Heart right ventricle (tissue), 16 donors: ENCODE measurements around the gene KIAA0513. TPM values are rescaled to one million over a fixed set of nuclear protein-coding genes. Genes with fewer than 3 reads are reported as not detected.

ENCODE experiments used
- ATAC-seq, 8 donors: fragments of 200-7000 bp; cut with Tn5 transposase; one replicate each; pipeline ENCODE4 v1.9.1; 2020; ENCODE audit warnings: mild to moderate bottlenecking in 8 of 8, moderate library complexity in 8 of 8, moderate number of reproducible peaks in 1 of 8
- DNase-seq, 2 donors: peaks; one replicate each; pipeline ENCODE4 v3.0.0-alpha.2; 2020
- H3K27ac ChIP-seq, 10 donors: fragments of 200-600 bp; sonication (generic) in 2 of 10; one replicate each; pipeline versions ENCODE4 v1.5.0 to v1.8.0; 2020 to 2022; ENCODE audit warnings: mild to moderate bottlenecking in 3 of 10
- H3K27me3 ChIP-seq, 7 donors: fragments of 200-600 bp; one replicate each; pipeline ENCODE4 v1.8.0; 2021 to 2022; ENCODE audit warnings: mild to moderate bottlenecking in 2 of 7
- H3K36me3 ChIP-seq, 9 donors: fragments of 200-600 bp; sonication (generic) in 1 of 9; one replicate each; pipeline versions ENCODE4 v1.5.0 to v1.8.0; 2020 to 2022; ENCODE audit warnings: mild to moderate bottlenecking in 2 of 9
- H3K4me1 ChIP-seq, 9 donors: fragments of 200-600 bp; sonication (generic) in 1 of 9; one replicate each; pipeline versions ENCODE4 v1.5.0 to v1.8.0; 2020 to 2022; ENCODE audit warnings: mild to moderate bottlenecking in 4 of 9
- H3K4me3 ChIP-seq, 10 donors: fragments of 200-600 bp; sonication (generic) in 2 of 10; one replicate each; pipeline versions ENCODE4 v1.5.0 to v1.8.0; 2020 to 2022; ENCODE audit warnings: mild to moderate bottlenecking in 7 of 10, moderate library complexity in 2 of 10
- H3K9me3 ChIP-seq, 11 donors: fragments of 200-600 bp in 10 of 11; sonication (generic) in 2 of 11; one replicate each; pipeline versions ENCODE4 v1.5.0 to v1.8.0; 2013 to 2022; ENCODE audit warnings: mild to moderate bottlenecking in 2 of 11, control low read depth in 1 of 11, moderate library complexity in 1 of 11
- WGBS, 2 donors: extraction: QIAGEN DNeasy Blood & Tissue Kit; methylation state at CpG; one replicate each; pipeline ENCODE4 v1.1.7; 2013; ENCODE audit warnings: inconsistent platforms in 1 of 2; 5-methylcytosine and 5-hydroxymethylcytosine counted together
- intact Hi-C, 10 donors: fragments of 100-400 bp; cut with DNase I; formaldehyde crosslinking; loops; one replicate each; pipeline versions ENCODE4 v1.11.1 to v1.14.2; 2022
- polyA plus RNA-seq, 2 donors: library from polyadenylated mRNA; stranded (reverse); fragments of 200-250 nt; gene quantifications; one replicate each; pipeline ENCODE4 v1.2.3, GENCODE V29; 2013
- total RNA-seq, 10 donors: library from RNA; stranded (reverse); fragmentation: NEBNext Ultra II Directional in 3 of 10; extraction: Animal tissue kit (Norgen Biotek cat#: 25700) in 3 of 10; gene quantifications; one replicate each; pipeline versions ENCODE4 v1.2.1 to v1.2.4, GENCODE V29; 2021 to 2023
- TF ChIP-seq, protein P1 (sequence below), 9 donors: fragments of 200-600 bp; sonication (generic) in 2 of 9; IDR thresholded peaks; one replicate each; pipeline versions ENCODE4 v1.5.0 to v1.8.0; 2021 to 2022; ENCODE audit warnings: antibody characterized with exemption in 9 of 9, mild to moderate bottlenecking in 5 of 9, moderate library complexity in 1 of 9
- donor health status: Arrhythmogenic right ventricular cardiomyopathy.
- donor health status: ischemic (EF 13 %, LVEDD 7.1; RV severe dilation, severe dysfunction).
- donor health status: healthy with polysubstance abuse.
- donor health status: DM: no; HTN: yes; CAD: no.
- donor health status: DM: no; HTN: no; CAD: no.
- donor health status: ischemic (EF 25% LVEDD 6.9; RV normal size, moderate dysfunction).
- donor health status: ischemic (EF 25% LVEDD 5.7; RV mildly dilated, moderate dysfunction).
- donor health status: healthy.
- donor health status: DM: yes; HTN: yes; CAD: no.
- donor health status: Ischemic cardiomyopathy.
- donor health status: ischemic (EF 35%, LVEDD 5.7; RV mildly dilated, moderate dysfunction).
- donor health status: nonischemic (EF 11% LVEDD 7.7; RV severe dilation, severe dysfunction).
- donor health status: DM: yes; HTN: yes; CAD: no.
- donor health status: PGD.
- donor health status: ischemic (EF 29% LVEDD 5.4; RV normal size, mild dysfunction).
- donor health status: nonischemic (EF 23%, LVEDD 6.1; RV moderate dilation, normal function).

KIAA0513 gene
- total and polyA plus RNA-seq, 12 donors = 2.4 to 10.9 (median 8.3) TPM

DNA sequence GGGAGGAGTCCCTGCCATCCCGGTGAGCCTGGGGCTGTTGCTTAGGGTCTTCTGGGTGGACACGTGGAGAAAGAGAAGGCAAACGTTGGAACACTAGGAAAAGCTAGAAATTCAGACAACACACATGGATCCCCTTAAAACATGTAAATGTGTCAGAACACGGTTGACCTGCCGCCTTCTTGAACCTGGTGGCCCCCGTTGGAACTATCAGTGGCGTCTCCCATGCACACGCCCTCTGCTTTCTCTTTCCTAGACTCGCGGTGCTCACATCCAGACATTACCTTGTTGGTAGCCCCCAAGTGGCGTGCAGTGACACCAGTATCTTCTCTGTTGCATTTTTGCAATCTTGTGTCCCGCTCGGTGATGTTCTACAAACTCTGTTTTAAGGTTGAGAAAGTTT is 66.1 kb downstream of the KIAA0513 start:
- no peak for ATAC-seq
- Histone ChIP-seq H3K27ac (no peak overlapping the region), H3K27me3 (peaks cover 0 to 37% (median 22%) of the 10 kb centered on the region in 7 donors), H3K9me3 (no peaks in the 10 kb centered on the region), H3K4me1 (peaks cover 6 to 31% (median 20%) of the 10 kb centered on the region in 9 donors), H3K36me3 (peaks cover 0 to 7% (median 0%) of the 10 kb centered on the region in 9 donors), H3K4me3 (no peak overlapping the region)
- TF ChIP-seq, protein P1, sequence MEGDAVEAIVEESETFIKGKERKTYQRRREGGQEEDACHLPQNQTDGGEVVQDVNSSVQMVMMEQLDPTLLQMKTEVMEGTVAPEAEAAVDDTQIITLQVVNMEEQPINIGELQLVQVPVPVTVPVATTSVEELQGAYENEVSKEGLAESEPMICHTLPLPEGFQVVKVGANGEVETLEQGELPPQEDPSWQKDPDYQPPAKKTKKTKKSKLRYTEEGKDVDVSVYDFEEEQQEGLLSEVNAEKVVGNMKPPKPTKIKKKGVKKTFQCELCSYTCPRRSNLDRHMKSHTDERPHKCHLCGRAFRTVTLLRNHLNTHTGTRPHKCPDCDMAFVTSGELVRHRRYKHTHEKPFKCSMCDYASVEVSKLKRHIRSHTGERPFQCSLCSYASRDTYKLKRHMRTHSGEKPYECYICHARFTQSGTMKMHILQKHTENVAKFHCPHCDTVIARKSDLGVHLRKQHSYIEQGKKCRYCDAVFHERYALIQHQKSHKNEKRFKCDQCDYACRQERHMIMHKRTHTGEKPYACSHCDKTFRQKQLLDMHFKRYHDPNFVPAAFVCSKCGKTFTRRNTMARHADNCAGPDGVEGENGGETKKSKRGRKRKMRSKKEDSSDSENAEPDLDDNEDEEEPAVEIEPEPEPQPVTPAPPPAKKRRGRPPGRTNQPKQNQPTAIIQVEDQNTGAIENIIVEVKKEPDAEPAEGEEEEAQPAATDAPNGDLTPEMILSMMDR (IDR thresholded peaks at IDR 0.05) = no peak
- intact Hi-C loops = no loop called here
- no peak for DNase-seq
- 85 to 86% methylated on average over 13 of the region's 13 CpGs for WGBS, 2 donors

DNA sequence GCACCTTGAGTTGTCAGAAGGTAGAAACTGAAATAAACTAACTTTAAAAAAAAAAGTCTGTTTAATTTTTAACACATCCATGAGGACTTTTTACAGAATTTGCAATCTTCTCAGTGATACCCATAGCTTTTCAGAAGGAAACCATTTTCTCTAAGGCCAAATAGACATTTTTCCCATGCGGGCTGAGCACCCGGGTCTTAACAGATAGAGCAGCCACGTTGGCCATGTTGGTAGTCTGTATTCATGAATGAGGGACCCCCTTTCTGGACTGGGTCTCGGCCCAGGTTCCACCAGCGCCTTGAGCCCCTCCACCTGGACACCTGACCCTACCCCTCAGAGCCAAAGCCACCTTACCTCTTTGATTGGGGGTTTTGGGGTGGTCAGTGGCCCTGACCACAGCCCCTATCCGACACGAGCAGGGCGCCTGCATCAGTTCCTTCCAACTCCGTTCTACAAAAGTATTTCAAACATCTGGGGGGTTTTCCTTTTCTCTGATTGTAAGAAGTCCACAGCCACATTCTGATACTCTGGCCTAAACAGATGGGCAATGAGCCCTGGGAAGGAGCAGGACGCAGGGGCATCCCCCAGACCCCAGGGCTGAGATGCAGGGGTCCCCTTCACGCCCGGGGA is 66.7 kb downstream of the KIAA0513 start:
- Histone ChIP-seq H3K27ac (no peak overlapping the region), H3K27me3 (peaks cover 0 to 37% (median 22%) of the 10 kb centered on the region in 7 donors), H3K9me3 (no peaks in the 10 kb centered on the region), H3K4me1 (peaks cover 6 to 25% (median 16%) of the 10 kb centered on the region in 9 donors), H3K36me3 (peaks cover 0 to 1% (median 0%) of the 10 kb centered on the region in 9 donors), H3K4me3 (no peak overlapping the region)
- TF ChIP-seq, protein P1 (IDR thresholded peaks at IDR 0.05) = no peak
- ATAC-seq (no peak), DNase-seq (no peak)
- 78 to 87% methylated on average over 12 of the region's 12 CpGs for WGBS, 2 donors
- intact Hi-C loops = no loop called here

DNA sequence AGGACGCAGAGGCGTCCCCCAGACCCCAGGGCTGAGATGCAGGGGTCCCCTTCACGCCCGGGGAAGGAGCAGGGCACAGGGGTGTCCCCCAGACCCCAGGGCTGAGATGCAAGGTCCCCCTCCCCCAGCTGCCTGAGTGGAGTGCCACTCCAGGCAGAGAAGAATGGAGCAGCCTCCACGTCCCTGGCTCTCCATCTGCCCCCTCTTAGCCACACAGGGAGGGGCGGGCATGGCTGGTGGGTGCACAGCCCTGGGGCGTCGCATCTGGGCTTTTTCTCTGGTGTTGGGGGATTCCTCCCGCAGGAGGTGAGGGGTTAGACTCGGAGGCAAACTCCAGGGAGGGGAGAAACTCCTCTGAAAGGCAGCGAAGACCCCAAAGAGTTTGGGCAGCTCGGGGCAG is 67.2 kb downstream of the KIAA0513 start:
- TF ChIP-seq, protein P1 (IDR thresholded peaks at IDR 0.05) = no peak
- H3K36me3 ChIP-seq = no peaks in the 10 kb centered on the region
- H3K27me3 ChIP-seq = peaks cover 0 to 37% (median 22%) of the 10 kb centered on the region in 7 donors
- ATAC-seq = no peak
- peaks cover 6 to 20% (median 11%) of the 10 kb centered on the region in 9 donors for H3K4me1 ChIP-seq
- no peak for DNase-seq
- H3K27ac ChIP-seq = no peak overlapping the region
- WGBS, 2 donors = 77 to 79% methylated on average over 12 of the region's 12 CpGs
- intact Hi-C loops = no loop called here
- no peak overlapping the region for H3K4me3 ChIP-seq
- H3K9me3 ChIP-seq = no peaks in the 10 kb centered on the region

DNA sequence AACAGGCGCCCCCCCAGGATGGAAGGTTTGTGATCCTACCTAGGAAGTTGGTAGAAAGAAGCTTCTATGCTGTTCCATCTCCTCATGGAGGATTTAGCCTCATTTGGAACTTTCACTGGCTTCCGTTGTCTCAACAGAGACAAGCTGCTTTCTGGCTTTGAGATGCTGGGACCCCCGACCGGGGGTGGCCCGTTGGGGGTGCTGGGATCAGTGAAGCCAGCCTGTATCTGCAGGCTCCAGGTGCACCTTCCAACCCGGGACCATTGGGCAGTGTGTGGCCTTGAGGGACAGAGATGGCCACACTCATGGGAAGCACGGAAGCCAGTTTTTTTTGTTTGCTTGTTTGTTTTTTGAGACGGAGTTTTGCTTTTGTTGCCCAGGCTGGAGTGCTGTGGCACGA is 69.3 kb downstream of the KIAA0513 start:
- Histone ChIP-seq H3K27me3 (peaks cover 0 to 37% (median 22%) of the 10 kb centered on the region in 7 donors), H3K36me3 (no peaks in the 10 kb centered on the region), H3K4me3 (no peak overlapping the region), H3K9me3 (no peaks in the 10 kb centered on the region), H3K27ac (no peak overlapping the region), H3K4me1 (peaks cover 0 to 3% (median 0%) of the 10 kb centered on the region in 9 donors)
- intact Hi-C loops = no loop called here
- no peak for DNase-seq
- WGBS, 2 donors = 80 to 87% methylated on average over 9 of the region's 9 CpGs
- TF ChIP-seq, protein P1 (IDR thresholded peaks at IDR 0.05) = no peak
- ATAC-seq = no peak
